ENCODE results near the gene ADD1. TPM values are rescaled to one million over a fixed set of nuclear protein-coding genes. Genes with fewer than 3 reads are reported as not detected.
"Not testable (repeated sequence)": the region's sequence is repeated elsewhere in the genome, so short reads cannot be mapped to it uniquely, and the experiment has no call there.

Gene ADD1
- total and polyA plus RNA-seq, 2 of the 13 experiments (the other 11 are each of a cell fraction or from before 2014, with no cell fraction given) = 73.9 to 122 TPM

DNA sequence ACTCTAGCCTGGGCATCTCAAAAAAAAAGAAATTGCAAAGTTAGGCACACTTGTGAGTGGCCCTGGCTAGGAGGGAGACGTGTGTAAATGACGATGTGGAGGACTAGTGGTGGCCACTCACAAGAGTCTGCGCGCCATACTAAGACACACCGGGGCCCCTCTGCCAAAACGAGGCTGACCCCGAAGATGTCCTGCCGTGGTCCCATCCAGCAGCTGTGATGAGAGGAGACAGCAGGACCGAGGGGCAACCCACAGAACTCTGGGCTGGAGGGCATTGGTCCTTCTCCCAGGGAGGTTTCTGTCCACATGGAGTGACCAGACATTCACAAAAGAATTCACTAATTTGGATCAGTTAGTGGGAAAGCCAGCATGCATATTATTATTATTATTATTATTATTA lies 72.1 kb downstream of the ADD1 start:
- ATAC-seq = no peak
- BruUV-seq (replicated peaks) = no TSS peak
- in situ Hi-C loops (cut with HindIII; ENCODE audit: extremely low pct_ligation_motif_present, low pct_unique_long_range_greater_than_20kb) = no loop called here
- H2AFZ ChIP-seq (ENCODE audit: low read length) = no peak overlapping the region
- H3K9ac ChIP-seq (ENCODE audit: insufficient read depth, low read depth, low read length) = no peak overlapping the region
- FAIRE-seq = no peak
- POLR2A ChIA-PET = no interaction called here
- H3K36me3 ChIP-seq (replicated peaks in 1 of 2; ENCODE audit: control insufficient read depth in 1 of 2, insufficient read depth in 2 of 2, low read length in 2 of 2) = peaks cover 10 to 38% of the 10 kb centered on the region in 2 experiments
- no peak overlapping the region for H3K4me3 ChIP-seq (replicated peaks in 1 of 3; ENCODE audit: insufficient read depth in 1 of 3, low read depth in 2 of 3, low read length in 3 of 3)
- no peak for TF ChIP-seq FOXC1 (CRISPR knock-in tag; IDR thresholded peaks at IDR 0.05; ENCODE audit: borderline replicate concordance)
- no peaks in the 10 kb centered on the region for H3K9me3 ChIP-seq (ENCODE audit: low read length)
- WGBS (ENCODE audit: low lambda C conversion rate) = 95% methylated on average over 8 of the region's 9 CpGs
- peaks cover 2% of the 10 kb centered on the region for H3K79me2 ChIP-seq (ENCODE audit: insufficient read depth, low read length)
- H3K27ac ChIP-seq (ENCODE audit: extremely low read length, insufficient read depth, low read length) = no peak overlapping the region
- intact Hi-C loops (cut with micrococcal nuclease; ENCODE audit: unreplicated experiment) = no loop called here
- H3K4me2 ChIP-seq (ENCODE audit: low read depth, low read length) = no peak overlapping the region
- CTCF ChIA-PET (ENCODE audit: low intra/inter-chr PET ratio, low total read pairs) = no interaction called here
- H4K20me1 ChIP-seq (ENCODE audit: insufficient read depth, low read length) = peaks cover 4% of the 10 kb centered on the region; the same call in 1 of the 2 replicates
- H3K4me1 ChIP-seq (ENCODE audit: insufficient read depth, low read length) = no peaks in the 10 kb centered on the region
- no peak for DNase-seq (ENCODE audit: low spot score)
- no peaks in the 10 kb centered on the region for H3K27me3 ChIP-seq (ENCODE audit: control insufficient read depth in 1 of 2, insufficient read depth in 2 of 2, low read length in 2 of 2)

DNA sequence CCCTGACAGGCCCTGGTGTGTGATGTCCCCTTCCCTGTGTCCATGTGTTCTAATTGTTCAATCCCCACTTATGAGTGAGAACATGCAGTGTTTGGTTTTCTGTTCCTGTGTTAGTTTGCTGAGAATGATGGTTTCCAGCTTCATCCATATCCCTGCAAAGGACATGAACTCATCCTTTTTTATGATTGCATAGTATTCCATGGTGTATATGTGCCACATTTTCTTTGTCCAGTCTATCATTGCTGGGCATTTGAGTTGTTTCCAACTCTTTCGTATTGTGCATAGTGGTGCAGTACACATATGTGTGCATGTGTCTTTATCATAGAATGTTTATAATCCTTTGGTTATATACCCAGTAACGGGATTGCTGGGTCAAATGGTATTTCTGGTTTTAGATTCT lies 73.1 kb downstream of the ADD1 start:
- H3K4me1 ChIP-seq (ENCODE audit: insufficient read depth, low read length); in situ Hi-C loops (cut with HindIII; ENCODE audit: extremely low pct_ligation_motif_present, low pct_unique_long_range_greater_than_20kb); FAIRE-seq; H3K9me3 ChIP-seq (ENCODE audit: low read length); H3K27me3 ChIP-seq (ENCODE audit: control insufficient read depth in 1 of 2, insufficient read depth in 2 of 2, low read length in 2 of 2); DNase-seq (ENCODE audit: low spot score); H3K4me3 ChIP-seq (replicated peaks in 1 of 3; ENCODE audit: insufficient read depth in 1 of 3, low read depth in 2 of 3, low read length in 3 of 3); H4K20me1 ChIP-seq (ENCODE audit: insufficient read depth, low read length); POLR2A ChIA-PET; BruUV-seq (replicated peaks); H3K27ac ChIP-seq (ENCODE audit: extremely low read length, insufficient read depth, low read length); ATAC-seq; intact Hi-C loops (cut with micrococcal nuclease; ENCODE audit: unreplicated experiment); H3K9ac ChIP-seq (ENCODE audit: insufficient read depth, low read depth, low read length); H3K4me2 ChIP-seq (ENCODE audit: low read depth, low read length); CTCF ChIA-PET (ENCODE audit: low intra/inter-chr PET ratio, low total read pairs); H3K79me2 ChIP-seq (ENCODE audit: insufficient read depth, low read length); H2AFZ ChIP-seq (ENCODE audit: low read length): not testable (repeated sequence)
- peaks cover 10 to 31% of the 10 kb centered on the region in 2 experiments for H3K36me3 ChIP-seq (replicated peaks in 1 of 2; ENCODE audit: control insufficient read depth in 1 of 2, insufficient read depth in 2 of 2, low read length in 2 of 2)
- 100% methylated on average over 2 of the region's 2 CpGs for WGBS (ENCODE audit: low lambda C conversion rate)

DNA sequence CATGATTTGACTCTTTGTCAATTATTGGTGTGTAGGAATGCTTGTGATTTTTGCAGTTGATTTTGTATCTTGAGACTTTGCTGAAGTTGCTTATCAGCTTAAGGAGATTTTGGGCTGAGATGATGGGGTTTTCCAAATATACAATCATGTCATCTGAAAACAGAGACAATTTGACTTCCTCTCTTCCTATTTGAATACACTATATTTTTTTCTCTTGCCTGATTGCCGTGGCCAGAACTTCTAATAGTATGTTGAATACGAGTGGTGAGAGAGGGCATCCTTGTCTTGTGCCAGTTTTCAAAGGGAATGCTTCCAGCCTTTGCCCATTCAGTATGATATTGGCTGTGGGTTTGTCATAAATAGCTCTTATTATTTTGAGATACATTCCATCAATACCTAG lies 74.7 kb downstream of the ADD1 start:
- H3K4me2 ChIP-seq (ENCODE audit: low read depth, low read length); FAIRE-seq; ATAC-seq; DNase-seq (ENCODE audit: low spot score); H4K20me1 ChIP-seq (ENCODE audit: insufficient read depth, low read length); BruUV-seq (replicated peaks); H2AFZ ChIP-seq (ENCODE audit: low read length); H3K4me3 ChIP-seq (replicated peaks in 1 of 3; ENCODE audit: insufficient read depth in 1 of 3, low read depth in 2 of 3, low read length in 3 of 3); H3K27ac ChIP-seq (ENCODE audit: extremely low read length, insufficient read depth, low read length); POLR2A ChIA-PET; CTCF ChIA-PET (ENCODE audit: low intra/inter-chr PET ratio, low total read pairs); intact Hi-C loops (cut with micrococcal nuclease; ENCODE audit: unreplicated experiment); H3K27me3 ChIP-seq (ENCODE audit: control insufficient read depth in 1 of 2, insufficient read depth in 2 of 2, low read length in 2 of 2); H3K9me3 ChIP-seq (ENCODE audit: low read length); H3K4me1 ChIP-seq (ENCODE audit: insufficient read depth, low read length); in situ Hi-C loops (cut with HindIII; ENCODE audit: extremely low pct_ligation_motif_present, low pct_unique_long_range_greater_than_20kb); H3K9ac ChIP-seq (ENCODE audit: insufficient read depth, low read depth, low read length); H3K79me2 ChIP-seq (ENCODE audit: insufficient read depth, low read length): not testable (repeated sequence)
- 100% methylated on average over 2 of the region's 2 CpGs for WGBS (ENCODE audit: low lambda C conversion rate)
- H3K36me3 ChIP-seq (replicated peaks in 1 of 2; ENCODE audit: control insufficient read depth in 1 of 2, insufficient read depth in 2 of 2, low read length in 2 of 2) = peaks cover 10 to 24% of the 10 kb centered on the region in 2 experiments; a peak in 4 of 5 replicates

DNA sequence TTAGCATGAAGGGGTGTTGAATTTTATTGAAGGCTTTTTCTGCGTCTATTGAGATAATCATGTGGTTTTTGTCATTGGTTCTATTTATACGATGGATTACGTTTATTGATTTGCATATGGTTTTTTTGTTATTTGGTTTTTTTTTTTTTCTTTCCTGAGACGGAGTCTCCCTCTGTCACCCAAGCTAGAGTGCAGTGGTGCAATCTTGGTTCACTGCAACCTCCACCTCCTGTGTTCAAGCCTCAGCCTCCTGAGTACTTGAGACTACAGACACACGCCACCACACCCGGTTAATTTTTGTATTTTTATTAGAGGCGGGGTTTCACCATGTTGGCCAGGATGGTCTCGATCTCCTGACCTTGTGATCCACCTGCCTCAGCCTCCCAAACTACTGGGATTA lies 75.1 kb downstream of the ADD1 start:
- H3K9ac ChIP-seq (ENCODE audit: insufficient read depth, low read depth, low read length); ATAC-seq; H3K79me2 ChIP-seq (ENCODE audit: insufficient read depth, low read length); H3K4me1 ChIP-seq (ENCODE audit: insufficient read depth, low read length); intact Hi-C loops (cut with micrococcal nuclease; ENCODE audit: unreplicated experiment); BruUV-seq (replicated peaks); H3K9me3 ChIP-seq (ENCODE audit: low read length); H3K27ac ChIP-seq (ENCODE audit: extremely low read length, insufficient read depth, low read length); H3K4me2 ChIP-seq (ENCODE audit: low read depth, low read length); H3K4me3 ChIP-seq (replicated peaks in 1 of 3; ENCODE audit: insufficient read depth in 1 of 3, low read depth in 2 of 3, low read length in 3 of 3); FAIRE-seq; POLR2A ChIA-PET; H4K20me1 ChIP-seq (ENCODE audit: insufficient read depth, low read length); CTCF ChIA-PET (ENCODE audit: low intra/inter-chr PET ratio, low total read pairs); in situ Hi-C loops (cut with HindIII; ENCODE audit: extremely low pct_ligation_motif_present, low pct_unique_long_range_greater_than_20kb); H3K27me3 ChIP-seq (ENCODE audit: control insufficient read depth in 1 of 2, insufficient read depth in 2 of 2, low read length in 2 of 2); H2AFZ ChIP-seq (ENCODE audit: low read length); DNase-seq (ENCODE audit: low spot score): not testable (repeated sequence)
- H3K36me3 ChIP-seq (replicated peaks in 1 of 2; ENCODE audit: control insufficient read depth in 1 of 2, insufficient read depth in 2 of 2, low read length in 2 of 2) = peaks cover 12 to 24% of the 10 kb centered on the region in 2 experiments; a peak in 4 of 5 replicates
- 96% methylated on average over 8 of the region's 8 CpGs for WGBS (ENCODE audit: low lambda C conversion rate)
